DMS53 (cell line): ENCODE measurements around the gene PACSIN3.
A peak's percentile ranks its signal among the peaks of the same experiment; 100 is the strongest.
"Not testable (repeated sequence)": the region's sequence is repeated elsewhere in the genome, so short reads cannot be mapped to it uniquely, and the experiment has no call there.

ENCODE experiments used
- DNase-seq: peaks from one replicate; lab custom pipeline; 2025; lab: John Stamatoyannopoulos, UW

Gene PACSIN3

DNA sequence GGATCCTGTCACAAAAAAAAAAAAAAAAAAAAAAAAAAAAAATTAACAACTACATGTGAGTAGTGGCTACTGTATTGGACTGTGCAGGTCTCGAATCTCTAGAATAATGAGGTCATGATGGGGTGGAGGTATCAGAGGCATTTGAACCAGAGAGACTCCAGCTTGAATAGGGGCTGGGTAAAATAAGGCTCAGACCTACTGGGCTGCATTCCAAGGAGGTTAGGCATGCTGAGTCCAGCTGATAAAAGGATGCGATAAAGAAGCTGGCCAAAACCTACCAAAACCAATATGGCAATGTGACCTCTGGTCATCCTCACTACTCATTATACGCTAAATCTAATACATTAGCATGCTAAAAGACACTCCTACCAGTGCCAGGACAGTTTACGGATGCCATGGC, 5.9 kb upstream of the PACSIN3 start:
- no peak for DNase-seq

DNA sequence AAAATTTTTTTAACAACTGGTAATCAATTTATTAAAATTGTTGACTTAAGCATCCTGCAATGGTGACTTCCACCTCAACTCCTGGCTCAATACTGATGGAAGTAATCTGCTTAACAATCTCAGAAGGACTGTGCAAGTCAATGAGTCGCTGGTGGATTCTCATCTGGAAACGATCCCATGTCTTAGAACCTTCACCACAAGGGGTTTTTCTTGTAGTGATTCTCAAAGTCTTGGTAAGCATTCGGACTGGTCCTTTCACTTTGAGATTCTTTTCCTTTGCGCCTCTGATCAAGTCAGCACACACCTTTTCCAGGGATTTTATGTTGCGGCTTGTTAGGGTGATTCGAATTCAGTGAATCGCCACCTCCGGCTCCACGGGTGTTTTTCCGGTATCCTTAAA, 4.9 kb upstream of the PACSIN3 start:
- DNase-seq = not testable (repeated sequence)

DNA sequence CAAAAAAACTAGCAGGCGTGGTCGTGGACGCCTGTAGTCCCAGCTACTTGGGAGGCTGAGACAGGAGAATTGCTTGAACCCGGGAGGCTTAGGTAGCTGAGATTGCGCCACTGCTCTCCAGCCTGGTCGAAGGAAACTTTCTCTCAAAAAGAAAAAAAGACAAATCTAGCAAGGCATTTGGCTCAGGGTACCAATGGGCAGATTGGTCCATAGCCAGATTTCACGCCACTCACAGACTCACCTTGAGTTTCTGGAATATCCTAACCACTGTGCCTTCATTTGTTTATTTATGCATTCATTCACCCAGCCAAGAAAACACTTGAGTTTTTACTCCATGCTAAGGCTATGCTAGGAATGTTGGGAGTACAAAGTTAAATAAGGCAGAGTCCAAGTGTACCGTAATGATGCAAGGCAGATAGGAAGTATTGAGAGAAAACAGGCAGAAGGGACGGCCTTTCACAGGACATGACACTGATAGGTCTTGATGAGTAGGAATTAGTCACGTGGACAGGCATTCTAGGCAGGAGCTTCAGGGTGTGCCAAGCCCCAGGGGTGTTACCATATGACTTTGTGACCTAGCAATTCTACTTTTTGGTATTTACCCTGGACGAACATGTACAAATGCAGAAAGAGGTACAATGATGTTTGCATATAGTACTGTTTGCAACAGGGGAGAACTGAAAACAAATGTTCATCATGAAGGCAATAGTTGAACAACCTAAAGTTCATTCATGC, 3.0 kb upstream of the PACSIN3 start:
- DNase-seq = peak; percentile 16

DNA sequence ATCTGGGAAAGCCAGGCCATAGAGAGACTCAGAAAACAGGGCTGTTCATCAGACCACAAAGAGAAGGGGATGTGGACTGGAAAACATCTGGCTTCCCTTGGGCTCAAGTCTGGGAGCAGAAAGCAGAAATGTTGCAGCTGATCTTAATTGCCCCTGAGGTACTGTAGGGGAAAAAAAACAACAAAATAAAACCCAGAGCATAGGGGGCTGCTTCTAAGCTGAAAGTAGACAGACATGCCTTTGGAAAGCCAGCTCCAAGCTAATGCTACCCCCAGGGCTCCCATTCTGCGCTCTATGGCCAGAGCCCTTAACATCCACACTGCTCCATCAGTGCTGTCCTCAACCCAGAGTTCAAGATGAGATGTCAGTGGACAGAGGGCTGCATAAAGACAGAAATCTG, 2.0 kb upstream of the PACSIN3 start:
- DNase-seq = no peak

DNA sequence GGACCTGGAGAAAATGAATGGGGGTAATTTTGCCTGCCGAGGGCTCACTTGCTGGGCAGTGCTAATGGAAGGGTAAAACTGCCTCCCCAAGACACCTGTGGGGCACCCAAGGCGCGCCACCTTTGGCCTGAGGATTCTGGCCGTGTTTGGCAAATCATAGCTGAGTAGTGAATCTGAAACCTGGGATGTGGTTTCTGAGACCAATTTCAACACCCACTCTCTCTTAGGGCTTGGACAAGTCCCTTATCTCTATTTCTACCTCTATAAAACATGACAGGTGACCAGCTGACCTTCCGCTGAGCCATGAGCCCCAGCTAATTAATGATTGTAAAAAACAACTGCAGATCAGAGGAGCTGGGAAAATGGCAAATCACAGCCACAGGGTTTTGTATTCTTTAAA, 1.5 kb upstream of the PACSIN3 start:
- no peak for DNase-seq

DNA sequence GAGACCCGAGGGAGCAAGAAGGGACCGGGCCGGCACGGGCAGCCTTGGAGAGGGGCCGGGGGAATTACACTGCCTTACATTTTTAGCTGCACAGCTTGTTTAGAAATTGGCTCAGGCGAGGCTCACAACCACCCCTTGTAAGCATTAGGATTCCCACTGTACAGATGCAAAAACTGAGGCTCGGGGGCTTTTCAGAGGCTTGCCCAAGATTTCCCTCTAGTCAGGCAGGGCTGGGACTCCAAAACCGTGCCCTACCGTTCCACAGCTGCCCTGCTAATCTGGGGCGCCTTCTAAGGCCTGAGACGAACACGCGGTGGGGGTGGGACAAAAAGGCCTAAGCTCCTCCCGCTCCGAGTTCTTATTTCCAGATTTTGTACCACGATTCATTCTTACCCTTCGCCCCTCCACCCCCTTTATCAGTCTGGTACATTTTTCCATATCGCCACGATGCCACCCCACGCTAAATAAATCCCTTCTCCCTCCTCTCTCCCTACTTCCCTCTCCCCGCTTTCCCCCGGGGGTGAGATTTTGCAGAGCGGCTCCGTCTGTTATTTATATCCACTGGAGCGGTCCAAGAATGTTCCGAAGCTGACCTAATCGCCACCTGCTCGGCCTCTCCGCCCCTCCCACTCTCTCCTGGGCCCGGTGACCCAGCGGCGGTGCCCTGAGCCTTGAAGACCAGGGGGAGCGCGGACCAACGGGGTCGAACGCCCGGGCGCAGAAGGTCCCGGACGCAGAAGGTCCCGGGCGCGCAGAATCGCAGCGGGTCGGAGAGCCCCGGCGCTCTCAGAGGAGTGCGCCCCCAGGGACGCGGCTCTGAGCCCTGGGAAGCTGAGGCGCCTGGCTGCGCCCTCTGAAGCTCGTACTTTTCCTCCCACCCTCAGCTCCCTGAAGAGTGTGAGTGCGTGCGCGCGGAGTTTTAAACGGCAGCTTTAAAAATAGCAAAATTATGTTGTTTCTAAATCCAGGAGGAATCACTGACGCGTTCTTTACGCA, 764 bp upstream of the PACSIN3 start:
- DNase-seq = peak; percentile 52

DNA sequence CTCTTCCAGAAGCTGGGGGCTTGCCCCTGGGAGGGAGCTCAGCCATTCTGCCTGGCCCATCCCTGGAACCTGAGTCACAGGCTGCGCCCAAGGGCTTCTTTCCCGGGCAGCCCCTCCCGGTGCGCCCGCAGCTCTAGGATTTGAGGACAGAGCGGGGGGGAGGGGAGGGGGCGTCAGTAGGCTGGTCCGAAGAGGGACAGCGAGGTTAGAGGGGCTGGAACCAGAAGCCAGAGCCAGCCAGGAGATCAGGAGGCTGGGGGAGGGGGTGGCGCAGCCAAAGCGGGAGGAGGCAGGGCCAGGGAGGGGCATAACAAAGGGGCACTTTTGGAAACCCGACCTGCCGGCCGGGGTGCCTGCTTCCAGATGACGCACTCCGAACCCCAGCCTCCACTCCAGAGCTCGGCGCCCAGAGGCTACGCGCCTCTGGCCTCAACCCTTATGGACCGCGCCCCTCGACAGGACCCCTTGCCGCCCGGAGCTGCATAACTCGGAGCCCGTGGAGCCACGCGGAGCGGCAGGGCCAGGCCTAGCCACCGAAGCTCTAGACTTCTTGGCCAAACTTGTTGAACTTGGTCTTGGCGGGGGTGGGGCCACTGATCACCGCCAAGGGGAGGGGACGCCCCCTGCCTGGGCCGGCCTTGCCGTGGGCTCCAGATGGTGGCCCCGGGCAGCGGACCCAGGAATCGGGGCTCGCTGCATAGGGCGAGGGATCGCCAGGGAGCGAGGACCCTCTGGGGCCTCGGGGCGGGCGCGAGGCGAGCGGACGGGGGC, 744 bp downstream of the PACSIN3 start:
- peak; percentile 39 for DNase-seq

DNA sequence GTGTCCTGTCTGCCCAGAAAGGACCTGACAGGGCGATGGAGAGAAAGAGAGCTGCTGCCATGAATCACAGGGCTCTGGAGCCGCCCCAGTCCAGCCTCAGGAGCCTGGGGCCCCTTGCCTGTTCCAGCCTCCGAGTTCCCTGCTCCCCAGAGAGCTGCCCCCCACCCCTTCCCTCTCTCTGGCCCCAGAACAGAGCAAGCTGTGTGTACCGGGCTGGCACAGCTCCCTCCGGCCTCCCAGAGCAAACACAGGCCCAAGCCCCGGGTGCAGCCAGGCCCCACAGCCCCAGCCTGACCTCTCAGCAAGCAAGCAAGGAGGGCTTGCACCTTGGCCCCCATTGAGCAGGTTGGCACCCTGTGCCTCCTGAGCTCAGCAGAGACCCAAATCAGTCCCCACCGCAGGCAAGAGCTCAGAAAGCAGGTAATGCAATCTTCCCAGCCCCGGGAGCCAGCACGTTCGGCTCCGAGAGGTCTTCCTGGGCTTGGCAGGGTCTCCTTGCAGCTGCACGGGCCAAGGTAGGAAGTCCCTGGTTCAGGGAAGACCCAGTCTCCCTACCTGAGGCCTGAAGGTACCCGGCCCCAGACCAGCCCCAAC, 1.4 kb downstream of the PACSIN3 start:
- no peak for DNase-seq

DNA sequence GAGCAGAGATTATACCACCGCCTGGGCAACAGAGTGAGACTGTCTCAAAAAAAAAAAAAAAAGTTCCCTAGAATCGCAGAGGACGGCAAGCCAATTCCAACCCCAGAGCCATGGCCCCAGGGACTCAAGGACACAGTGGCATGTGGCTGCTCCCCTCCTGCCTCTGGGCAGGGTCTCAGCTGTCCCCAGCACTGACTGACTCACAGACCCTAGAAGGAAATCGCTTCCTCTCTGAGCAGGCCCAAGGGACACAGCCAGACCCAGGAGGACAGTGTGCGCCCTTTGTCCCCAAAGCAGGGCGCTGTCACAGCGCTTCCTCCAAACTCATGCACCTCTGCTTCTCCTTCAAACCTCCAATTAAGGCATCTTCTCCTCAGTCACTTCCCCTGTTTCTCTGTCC, 2.3 kb downstream of the PACSIN3 start:
- DNase-seq = no peak

DNA sequence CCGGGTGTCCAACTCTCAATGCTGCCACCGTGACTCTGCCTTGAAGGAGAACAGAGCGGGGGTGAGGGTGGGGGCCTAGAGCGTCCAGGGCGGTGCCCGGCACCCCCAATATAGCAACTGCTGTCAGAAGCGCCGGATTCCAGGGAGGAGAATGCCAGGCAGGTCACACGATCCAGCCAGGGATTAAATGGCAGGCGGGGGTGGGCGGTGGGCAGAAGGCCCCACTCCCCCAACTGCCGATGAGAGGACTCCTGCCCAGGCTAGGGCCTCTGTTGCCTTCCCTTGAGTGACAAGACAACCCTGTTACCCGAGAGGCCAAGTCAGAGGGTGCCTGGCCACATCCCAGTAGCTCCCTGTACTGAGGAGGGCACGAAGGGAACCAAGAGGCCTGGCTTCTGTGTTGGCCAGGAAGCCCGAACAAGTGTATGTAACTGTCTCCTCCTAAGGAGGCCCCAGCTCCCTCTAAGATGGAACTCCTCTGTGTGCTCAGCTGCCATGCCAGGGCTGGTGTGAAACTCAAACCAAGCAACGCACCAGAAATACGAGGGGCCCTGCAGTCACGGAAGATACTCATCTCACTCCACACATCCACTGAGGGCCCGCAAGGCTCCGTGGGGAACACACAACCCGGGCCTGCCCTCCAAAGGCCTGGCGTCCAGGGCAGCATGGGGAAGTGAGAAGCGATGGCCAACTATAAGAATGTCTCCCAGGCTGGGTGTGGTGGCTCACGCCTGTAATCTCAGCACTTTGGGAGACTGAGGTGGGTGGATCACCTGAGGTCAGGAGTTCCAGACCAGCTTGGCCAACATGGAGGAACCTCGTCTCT, 3.0 kb downstream of the PACSIN3 start:
- DNase-seq = no peak

DNA sequence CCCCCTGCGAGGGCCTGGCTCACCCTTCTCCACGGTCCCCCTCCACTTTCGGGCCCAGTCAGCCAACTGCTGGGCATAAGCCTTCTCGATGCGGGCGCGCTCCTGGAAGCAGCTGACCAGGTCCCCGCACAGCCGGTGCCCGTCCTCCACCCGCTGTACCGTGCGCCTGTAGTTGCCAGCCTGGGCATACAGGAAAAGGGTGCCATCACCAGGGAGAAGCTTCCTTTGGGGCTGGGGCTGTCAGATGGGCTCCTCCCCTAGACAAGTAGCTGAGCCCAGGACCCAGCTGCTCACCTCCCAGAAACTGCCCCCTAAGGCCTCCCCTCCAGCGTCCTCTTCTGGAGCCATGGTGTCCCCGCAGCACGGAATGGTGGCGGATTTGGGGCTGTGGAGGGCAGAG, 3.9 kb downstream of the PACSIN3 start:
- DNase-seq = no peak

DNA sequence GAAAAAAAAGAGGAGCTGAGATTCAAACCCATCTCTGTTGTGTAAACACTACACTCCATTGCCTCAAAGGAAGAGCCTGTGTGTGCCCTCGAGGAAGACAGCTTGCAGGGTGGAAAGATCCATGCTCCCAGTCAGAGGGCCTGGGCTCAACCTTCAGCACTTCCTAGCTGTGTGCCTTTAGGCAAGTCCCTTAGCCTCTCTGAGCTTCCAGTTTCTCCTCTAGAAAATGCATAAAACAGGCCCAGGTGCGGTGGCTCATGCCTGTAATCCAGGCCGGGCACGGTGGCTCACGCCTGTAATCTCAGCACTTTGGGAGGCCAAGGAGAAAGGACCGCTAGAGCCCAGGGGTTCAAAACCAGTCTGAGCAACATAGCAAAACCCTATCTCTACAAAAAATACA, 5.0 kb downstream of the PACSIN3 start:
- DNase-seq = no peak

DNA sequence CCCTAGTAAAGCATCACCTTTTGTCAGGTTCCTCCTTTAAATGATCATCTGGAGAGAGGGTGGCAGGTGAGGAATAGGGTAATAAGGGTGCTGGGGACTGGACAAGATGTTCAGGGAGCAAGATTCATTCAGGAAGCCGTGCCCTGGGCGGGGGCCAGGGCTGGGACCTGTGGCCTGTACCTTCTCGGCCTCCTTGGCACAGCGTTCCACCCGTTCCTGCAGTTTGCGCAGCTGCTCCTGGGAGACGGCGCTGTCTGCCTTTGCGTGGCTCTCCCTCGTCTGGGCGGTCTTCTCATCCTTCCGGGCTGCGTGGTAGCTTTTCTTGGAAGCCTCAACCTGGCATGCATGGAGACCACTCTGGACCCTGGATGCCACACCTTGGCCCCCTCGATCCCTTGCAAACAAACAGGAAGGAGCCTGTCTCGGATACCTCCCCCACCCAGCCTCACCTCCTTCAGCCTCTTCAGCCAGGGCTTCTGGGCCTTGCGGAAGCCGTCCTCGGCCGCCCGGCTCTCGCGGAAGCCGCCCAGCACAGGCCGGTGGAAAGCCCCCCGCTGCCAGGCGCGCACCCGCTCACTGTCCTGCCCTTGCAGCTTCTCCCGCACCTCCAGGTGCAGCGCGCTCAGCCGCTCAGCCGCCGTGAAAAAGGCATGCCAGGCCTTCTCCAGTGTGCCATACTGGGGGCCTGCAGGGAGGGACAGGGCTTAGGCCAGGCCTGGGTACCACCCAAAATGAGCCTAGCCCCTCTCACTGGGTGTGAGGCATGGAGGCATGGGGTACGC, 6.0 kb downstream of the PACSIN3 start:
- no peak for DNase-seq

DNA sequence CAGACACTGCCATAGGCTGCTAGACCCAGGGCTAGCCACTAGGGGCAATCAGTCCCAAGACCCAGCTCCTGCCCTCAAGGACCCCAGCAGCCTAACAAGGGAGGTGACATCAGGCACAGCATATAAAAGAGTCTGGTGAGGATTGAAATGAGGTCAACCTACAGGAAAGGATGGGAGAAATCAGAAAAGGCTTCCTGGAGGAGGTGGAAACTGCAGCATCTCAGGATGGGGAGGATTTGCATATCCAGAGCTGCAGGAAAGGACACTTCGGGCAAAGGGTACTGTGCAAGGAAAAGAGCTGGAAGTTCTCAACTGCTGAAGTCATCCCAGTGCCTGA, 6.6 kb downstream of the PACSIN3 start:
- DNase-seq = peak; percentile 69

DNA sequence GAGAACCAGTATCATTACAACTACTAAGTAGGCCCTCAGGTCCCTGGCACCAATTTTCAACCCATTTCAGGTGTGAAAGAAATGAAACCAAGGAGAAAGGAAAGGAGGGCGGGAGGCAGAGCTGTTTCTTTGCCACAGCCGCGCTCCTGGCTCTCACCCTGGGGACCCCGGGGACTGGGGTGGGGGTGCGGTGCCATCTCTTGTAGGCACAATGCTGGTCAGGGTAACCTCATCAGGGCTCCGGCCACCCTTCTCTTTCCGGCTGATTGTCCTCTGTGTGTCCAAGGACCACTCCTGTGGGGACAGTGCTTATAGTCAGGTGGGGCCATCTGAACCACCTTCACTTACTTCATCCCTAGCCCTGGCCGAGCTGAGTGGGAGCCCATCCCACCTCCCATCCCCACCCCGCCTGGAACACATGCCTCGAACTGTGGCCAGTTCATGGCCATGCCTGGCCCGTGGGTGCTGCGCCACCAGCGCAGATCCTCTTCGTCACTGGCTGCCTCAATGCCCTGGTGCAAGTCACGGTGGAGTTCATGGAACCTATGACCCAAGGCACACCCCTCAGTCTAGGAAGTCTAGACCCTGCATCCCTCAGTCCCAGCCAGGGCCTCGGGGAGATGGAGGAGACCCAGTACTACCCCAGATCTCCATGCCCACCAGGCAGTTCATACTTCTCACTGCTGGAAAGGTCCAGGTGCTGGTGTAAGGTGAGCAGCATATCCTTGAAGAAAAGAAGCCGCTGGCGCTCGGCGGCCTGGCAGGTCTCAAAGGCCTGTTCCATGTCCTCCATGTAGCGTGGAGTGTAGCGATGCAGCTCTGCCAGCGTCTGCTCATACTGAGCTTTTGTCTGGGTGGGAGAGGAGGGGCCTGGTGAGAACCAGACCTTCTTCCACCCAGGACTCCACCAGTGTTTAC, 7.2 kb downstream of the PACSIN3 start:
- no peak for DNase-seq

DNA sequence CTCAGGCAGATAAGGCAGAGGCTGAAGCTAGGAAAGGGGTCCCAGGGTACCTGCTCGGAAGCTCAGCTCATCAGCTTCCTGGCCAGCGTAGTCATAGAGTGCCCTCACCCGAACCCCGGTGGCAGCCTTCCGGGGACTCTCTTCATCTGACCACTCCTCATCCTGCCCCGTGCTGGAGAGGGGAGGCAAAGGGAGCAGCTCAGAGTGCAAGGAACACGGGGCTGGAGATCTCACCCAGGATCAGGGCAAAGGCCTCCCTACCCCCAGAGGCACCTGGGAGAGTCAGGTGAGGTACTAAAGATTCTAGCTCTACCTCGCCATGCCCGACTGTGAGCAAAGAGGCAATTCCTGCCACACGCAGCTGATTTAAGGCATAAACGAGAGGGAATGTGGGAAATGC, 7.9 kb downstream of the PACSIN3 start:
- DNase-seq = no peak

DNA sequence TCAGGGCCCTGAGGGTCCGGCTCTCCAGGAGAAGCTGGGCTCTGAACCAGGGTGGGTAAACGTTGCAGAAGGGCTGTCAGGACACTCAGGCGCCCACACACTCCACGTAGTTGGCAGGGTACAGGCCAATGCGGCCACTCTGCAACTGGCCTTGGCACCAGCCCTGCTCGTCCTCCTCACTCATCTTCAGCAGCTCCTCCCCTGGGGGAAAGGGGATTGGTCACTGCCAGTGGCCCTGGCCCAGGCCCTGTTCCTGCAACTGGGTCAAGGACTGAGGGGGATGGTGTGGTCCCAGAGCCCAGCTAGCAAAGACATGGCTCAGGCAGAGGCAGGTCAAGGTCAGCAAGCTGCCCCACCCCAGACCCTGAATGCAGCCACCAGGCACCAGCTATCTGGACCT, 8.4 kb downstream of the PACSIN3 start:
- no peak for DNase-seq

DNA sequence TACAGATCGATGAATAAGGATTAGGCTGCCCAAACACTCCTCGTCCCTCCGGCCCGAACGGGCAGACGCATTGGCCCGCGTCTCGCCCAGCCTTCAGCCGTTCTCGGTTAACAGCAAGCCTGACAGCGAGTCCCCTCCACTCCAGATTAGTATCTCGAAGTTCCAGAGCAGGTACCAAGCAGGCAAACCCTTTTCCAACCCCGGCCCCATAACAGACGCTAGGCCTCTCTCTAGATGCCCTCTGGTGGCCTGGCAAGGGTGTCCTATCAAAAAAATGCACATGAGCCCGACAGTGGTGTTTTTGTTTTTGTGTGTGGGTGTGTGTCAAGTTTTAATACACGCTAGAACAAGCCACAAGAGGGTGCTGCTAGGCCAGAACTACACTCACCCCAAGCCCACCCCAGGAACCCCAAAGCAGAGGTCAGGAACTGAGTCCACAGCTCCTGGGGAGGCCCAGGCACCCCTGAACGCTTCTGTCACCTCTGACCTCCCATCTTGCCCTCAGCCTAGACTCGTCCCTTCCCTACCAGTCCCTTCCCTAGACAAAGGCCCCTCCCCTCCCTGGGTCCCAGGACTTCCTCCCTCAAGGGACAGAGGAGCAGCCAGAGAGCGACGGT, 8.9 kb downstream of the PACSIN3 start:
- DNase-seq = peak; percentile 84
